ENCODE measurements around the gene ASB4.
A peak's percentile ranks its signal among the peaks of the same experiment; 100 is the strongest.
"Not testable (repeated sequence)": the region's sequence is repeated elsewhere in the genome, so short reads cannot be mapped to it uniquely, and the experiment has no call there.

Gene ASB4

DNA sequence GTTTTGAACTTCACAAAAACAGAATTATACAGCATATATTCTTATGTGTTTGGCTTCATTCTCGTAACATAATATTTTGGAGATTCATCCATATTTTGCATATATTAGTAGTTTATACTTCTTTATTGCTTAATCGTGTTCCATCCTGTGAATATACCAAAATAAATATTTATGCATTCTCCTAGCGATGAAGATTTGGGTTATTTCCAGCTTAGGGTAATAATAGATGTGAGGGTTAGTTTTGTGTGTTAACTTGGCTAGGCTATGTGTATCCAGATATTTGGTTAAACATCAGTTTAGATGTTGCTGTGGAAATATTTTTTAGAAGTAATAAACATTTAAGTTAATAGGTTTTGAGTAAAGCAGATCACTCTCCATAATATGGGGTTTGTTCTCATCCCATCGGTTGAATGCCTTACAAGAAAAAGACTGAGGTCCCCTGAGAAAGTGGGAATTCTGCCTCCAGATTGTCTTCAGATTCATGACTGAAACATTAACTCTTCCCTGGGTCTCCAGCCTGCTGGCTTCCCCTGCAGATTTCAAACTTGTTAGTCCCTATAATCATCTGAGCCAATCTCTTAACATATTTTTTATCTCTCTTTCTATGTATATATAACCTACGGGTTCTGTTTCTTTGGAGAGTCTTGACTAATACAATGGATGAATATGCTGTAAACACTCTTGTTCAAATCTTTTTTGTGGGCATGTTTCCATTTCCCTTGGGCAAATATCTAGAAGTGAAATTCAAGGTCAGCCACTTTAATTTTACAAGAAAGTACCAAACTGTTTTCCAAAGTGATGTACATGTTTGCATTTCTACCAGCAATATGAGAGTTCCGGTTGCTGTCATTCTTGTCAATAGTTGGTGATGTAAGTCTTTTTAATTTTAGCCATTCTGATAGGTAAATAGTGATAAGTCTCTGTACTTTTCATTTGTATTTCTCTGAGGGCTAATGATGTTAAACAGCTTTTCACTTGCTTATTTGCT, 61.9 kb downstream of the ASB4 start:
- DNase-seq (ENCODE audit: low read depth): no peak
- H3K4me3 ChIP-seq (ENCODE audit: low read depth, low read length): no peak overlapping the region
- no peak for TF ChIP-seq CTCF (IDR thresholded peaks at IDR 0.05; ENCODE audit: low read depth, low read length, missing control alignments)
- in situ Hi-C loops (cut with HindIII; ENCODE audit: low sequenced_read_pairs): no loop called here

DNA sequence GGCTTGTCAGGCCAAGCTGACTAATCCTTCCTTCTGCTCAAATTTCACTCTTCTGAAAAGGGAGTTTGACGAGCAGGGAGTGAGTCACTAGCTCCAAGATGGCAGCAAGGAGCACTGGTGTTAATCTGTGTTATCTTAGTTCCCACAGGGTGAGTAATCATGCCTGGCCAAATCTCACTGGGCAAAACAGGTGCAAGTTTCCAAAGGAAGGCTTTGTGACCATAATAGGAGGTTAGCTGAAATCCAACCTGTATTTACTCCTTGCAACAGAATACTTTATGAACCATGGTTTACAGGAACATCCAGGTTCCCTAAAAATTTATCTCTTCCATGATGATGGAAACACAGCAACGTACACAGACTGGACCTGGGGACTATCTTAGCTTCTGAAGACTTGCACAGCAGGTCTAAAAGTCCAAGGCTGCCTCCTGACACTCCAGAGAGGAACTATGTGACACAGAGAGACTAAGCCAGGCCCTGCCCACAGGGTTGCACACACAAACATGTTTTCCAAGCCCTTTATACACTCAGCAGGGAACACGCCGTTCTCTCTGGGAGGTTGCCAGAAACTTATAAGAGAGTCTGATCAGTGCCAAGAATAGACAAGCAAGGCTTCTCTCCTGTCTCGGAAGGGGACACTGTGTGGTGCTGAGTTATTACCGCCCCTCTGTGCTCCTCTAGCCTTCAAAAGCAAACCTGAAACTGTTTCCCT, 64.2 kb downstream of the ASB4 start:
- no peak overlapping the region for H3K4me3 ChIP-seq (ENCODE audit: low read depth, low read length)
- peak; percentile 55 for DNase-seq (ENCODE audit: low read depth)

DNA sequence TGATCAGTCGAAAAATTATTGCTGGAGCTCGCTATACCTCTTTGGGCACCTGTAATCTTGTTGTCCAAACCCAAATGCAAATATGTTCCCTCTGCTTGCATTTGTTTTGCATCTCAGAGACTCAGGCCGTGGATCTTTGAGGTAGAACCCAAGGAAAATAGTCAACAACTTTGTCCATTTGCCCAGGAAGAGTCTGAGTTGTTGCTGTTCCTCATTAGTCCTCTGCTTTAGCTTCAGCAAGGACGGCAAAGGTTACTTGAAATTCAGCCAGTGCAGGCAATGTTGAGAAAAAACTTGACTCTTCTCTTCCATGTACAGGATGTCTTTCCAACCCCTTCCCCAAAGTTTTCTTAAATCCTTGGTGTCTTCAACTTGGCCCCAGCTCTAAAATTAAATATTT, 64.8 kb downstream of the ASB4 start:
- TF ChIP-seq CTCF (IDR thresholded peaks at IDR 0.05; ENCODE audit: low read depth, low read length, missing control alignments): no peak
- H3K4me3 ChIP-seq (ENCODE audit: low read depth, low read length): no peak overlapping the region
- in situ Hi-C loops (cut with HindIII; ENCODE audit: low sequenced_read_pairs): no loop called here
- DNase-seq (ENCODE audit: low read depth): no peak

More for the DNA sequence above, 64.2 kb downstream of the ASB4 start:
- in situ Hi-C loops (cut with HindIII; ENCODE audit: low sequenced_read_pairs): no loop called here
- TF ChIP-seq CTCF (IDR thresholded peaks at IDR 0.05; ENCODE audit: low read depth, low read length, missing control alignments): no peak

- DNase-seq (ENCODE audit: low read depth); in situ Hi-C loops (cut with HindIII; ENCODE audit: low sequenced_read_pairs); H3K4me3 ChIP-seq (ENCODE audit: low read depth, low read length): not testable (repeated sequence)
Observed at GRCh38 chr7:95552010-95552926, 66.5 kb downstream of the ASB4 start.

GRCh38 chr7:95553939-95554338, 68.2 kb downstream of the ASB4 start:
- no peak for DNase-seq (ENCODE audit: low read depth)
- H3K4me3 ChIP-seq (ENCODE audit: low read depth, low read length): no peak overlapping the region
- TF ChIP-seq CTCF (IDR thresholded peaks at IDR 0.05; ENCODE audit: low read depth, low read length, missing control alignments): no peak
- in situ Hi-C loops (cut with HindIII; ENCODE audit: low sequenced_read_pairs): no loop called here

DNA sequence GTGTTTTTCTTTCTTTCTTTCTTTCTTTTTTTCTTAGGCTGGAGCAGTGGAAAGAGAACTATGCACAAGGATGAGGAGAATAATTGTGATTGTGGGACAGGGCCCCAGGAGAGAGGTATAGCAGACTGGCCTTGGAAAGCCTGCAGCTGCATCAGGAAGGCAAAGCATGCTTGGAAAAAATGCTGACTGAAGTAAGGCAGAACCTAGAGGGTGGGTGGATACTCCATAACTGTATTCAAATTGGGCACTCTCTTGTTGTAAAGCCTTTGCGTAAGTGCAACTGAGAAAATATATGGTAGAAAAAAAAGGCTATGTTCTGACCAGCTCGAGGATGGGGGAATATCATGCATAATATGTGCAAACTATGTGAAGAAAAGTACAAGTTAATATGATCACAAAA, 71.0 kb downstream of the ASB4 start:
- DNase-seq (ENCODE audit: low read depth): no peak
- in situ Hi-C loops (cut with HindIII; ENCODE audit: low sequenced_read_pairs): no loop called here
- TF ChIP-seq CTCF (IDR thresholded peaks at IDR 0.05; ENCODE audit: low read depth, low read length, missing control alignments): no peak
- H3K4me3 ChIP-seq (ENCODE audit: low read depth, low read length): no peak overlapping the region

Data from astrocyte of the cerebellum (primary cell).